ENCODE measurements around the gene VIPR1.

DNA sequence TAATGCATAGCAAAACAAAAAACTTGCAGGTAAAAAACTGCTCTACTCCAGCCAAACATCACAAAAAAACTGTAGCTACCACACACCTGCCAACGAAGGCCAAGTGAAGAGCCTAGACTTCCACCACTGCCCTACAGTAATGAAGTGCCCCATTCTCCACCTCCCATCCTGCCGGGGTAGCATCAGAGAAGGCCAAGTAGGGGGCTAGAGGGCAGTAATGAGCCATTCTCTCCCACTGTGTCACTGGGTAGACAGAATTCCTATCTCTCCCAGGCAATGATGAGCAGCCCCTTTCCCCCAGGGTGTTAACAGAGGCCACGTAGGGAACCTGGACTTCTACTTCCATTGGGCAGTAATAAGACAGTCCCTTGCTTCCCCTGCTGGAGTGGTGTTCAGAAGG is 69.8 kb downstream of the VIPR1 start:
- TF ChIP-seq POLR2AphosphoS5 (IDR thresholded peaks at IDR 0.05; ENCODE audit: low read depth, low read length) (no peak), POLR2A (IDR thresholded peaks at IDR 0.05; ENCODE audit: low read depth, low read length) (no peak)
